HEK293 (cell line): ENCODE results near the gene SLC9A9.

ENCODE experiments used
- CTCF ChIA-PET: fragments of 350-600 bp; formaldehyde crosslinking; extraction: SDS; loops from one replicate; lab custom pipeline; 2021; ENCODE audit warnings: antibody characterized with exemption; lab: Yijun Ruan, JAX
- POLR2A ChIA-PET: fragments of 300-600 bp; formaldehyde crosslinking; extraction: SDS; loops from one replicate; lab custom pipeline; 2020; ENCODE audit warnings: antibody characterized with exemption, inconsistent platforms; lab: Yijun Ruan, JAX
- H3K27ac ChIP-seq: fragments of 200-500 bp; sonication (Bioruptor generic); 2 replicates; pipeline ENCODE4 v1.5.1; 2014; ENCODE audit warnings: low read depth, low read length, control low read depth, inconsistent platforms; ENCODE audit errors: extremely low read depth
- H3K36me3 ChIP-seq, 2 experiments: fragments of 200-500 bp in 1 of 2; sonication (Bioruptor generic) in 1 of 2; 1 replicate in 1 of 2; 2 replicates in 1 of 2; pipeline ENCODE4 v1.5.1; 2014 to 2017; ENCODE audit warnings: inconsistent platforms in 2 of 2, low read length in 2 of 2; ENCODE audit not compliant: control insufficient read depth in 2 of 2, insufficient read depth in 1 of 2
- H3K4me1 ChIP-seq: fragments of 200-500 bp; sonication (Bioruptor generic); 2 replicates; pipeline ENCODE4 v1.5.1; 2014; ENCODE audit warnings: mild to moderate bottlenecking, low read length, inconsistent platforms; ENCODE audit not compliant: control insufficient read depth, insufficient read depth
- H3K4me3 ChIP-seq: 2 replicates; pipeline ENCODE4 v1.5.1; 2011; ENCODE audit warnings: low read depth, mild to moderate bottlenecking, control low read depth, low read length, moderate library complexity
- H3K9me3 ChIP-seq: fragments of 200-500 bp; sonication (Bioruptor generic); 2 replicates; pipeline ENCODE4 v1.5.1; 2014; ENCODE audit warnings: low read depth, low read length, inconsistent platforms; ENCODE audit not compliant: control insufficient read depth, insufficient read depth
- GLI2 ChIP-seq: fragments of 450-650 bp; formaldehyde crosslinking; IDR thresholded peaks from 2 replicates; pipeline ENCODE4; 2017; ENCODE audit warnings: missing biosample characterization, missing genetic modification characterization, low read depth, borderline replicate concordance
- KLF8 ChIP-seq: fragments of 450-650 bp; formaldehyde crosslinking; IDR thresholded peaks from 2 replicates; pipeline ENCODE4 v1.5.1; 2016; ENCODE audit warnings: missing biosample characterization, missing genetic modification characterization
- PRDM1 ChIP-seq: fragments of 450-650 bp; formaldehyde crosslinking; IDR thresholded peaks from 2 replicates; pipeline ENCODE4; 2016; ENCODE audit warnings: missing biosample characterization, missing genetic modification characterization
- SP3 ChIP-seq: fragments of 450-650 bp; formaldehyde crosslinking; IDR thresholded peaks from 2 replicates; pipeline ENCODE4 v1.5.1; 2016; ENCODE audit warnings: missing biosample characterization, missing genetic modification characterization
- ZBTB8A ChIP-seq: fragments of 450-650 bp; formaldehyde crosslinking; IDR thresholded peaks from 2 replicates; pipeline ENCODE4 v1.5.1; 2016; ENCODE audit warnings: missing biosample characterization, missing genetic modification characterization
- ZNF274 ChIP-seq, 2 experiments: fragments of 200-500 bp in 1 of 2; fragments of 450-650 bp in 1 of 2; sonication (Bioruptor generic) in 1 of 2; formaldehyde crosslinking in 1 of 2; IDR thresholded peaks; 2 replicates each; pipeline versions ENCODE4 v1.5.1 to v1.6.1; 2014 to 2016; ENCODE audit warnings: borderline replicate concordance in 1 of 2, inconsistent platforms in 1 of 2, low read length in 1 of 2, missing biosample characterization in 1 of 2, missing genetic modification characterization in 1 of 2
- ZNF324 ChIP-seq: fragments of 450-650 bp; formaldehyde crosslinking; IDR thresholded peaks from 2 replicates; pipeline ENCODE4 v1.5.1; 2016; ENCODE audit warnings: missing biosample characterization, missing genetic modification characterization
- ZNF48 ChIP-seq: fragments of 450-650 bp; formaldehyde crosslinking; IDR thresholded peaks from 2 replicates; pipeline ENCODE4 v1.5.1; 2016; ENCODE audit warnings: missing biosample characterization, missing genetic modification characterization
- ZNF510 ChIP-seq: fragments of 450-650 bp; formaldehyde crosslinking; IDR thresholded peaks from 2 replicates; pipeline ENCODE4 v1.5.1; 2018; ENCODE audit warnings: mild to moderate bottlenecking, missing genetic modification characterization, missing biosample characterization; ENCODE audit not compliant: insufficient replicate concordance
- ZNF561 ChIP-seq: fragments of 450-650 bp; IDR thresholded peaks from 2 replicates; pipeline ENCODE4 v1.5.1; 2018; ENCODE audit warnings: missing biosample characterization, missing genetic modification characterization, borderline replicate concordance
- ZNF664 ChIP-seq: fragments of 450-650 bp; formaldehyde crosslinking; IDR thresholded peaks from 2 replicates; pipeline ENCODE4 v1.5.1; 2016; ENCODE audit warnings: missing biosample characterization, missing genetic modification characterization
- ZNF76 ChIP-seq: fragments of 450-650 bp; formaldehyde crosslinking; IDR thresholded peaks from 2 replicates; pipeline ENCODE4; 2016; ENCODE audit warnings: low read depth, missing biosample characterization, missing genetic modification characterization, borderline replicate concordance
- ZSCAN30 ChIP-seq: fragments of 450-650 bp; IDR thresholded peaks from 2 replicates; pipeline ENCODE4 v1.5.1; 2018; ENCODE audit warnings: missing biosample characterization, mild to moderate bottlenecking, missing genetic modification characterization, moderate library complexity
- TF ChIP-seq, protein P1 (sequence below): fragments of 450-650 bp; formaldehyde crosslinking; IDR thresholded peaks from 2 replicates; pipeline ENCODE4 v1.5.1; 2016; ENCODE audit warnings: missing biosample characterization, missing genetic modification characterization, low read depth
- TF ChIP-seq, protein P2 (sequence below): fragments of 450-650 bp; formaldehyde crosslinking; IDR thresholded peaks from 2 replicates; pipeline ENCODE4 v1.5.1; 2016; ENCODE audit warnings: missing biosample characterization, missing genetic modification characterization
- TF ChIP-seq, protein P3 (sequence below): fragments of 450-650 bp; formaldehyde crosslinking; IDR thresholded peaks from 2 replicates; pipeline ENCODE4 v1.5.1; 2016; ENCODE audit warnings: missing biosample characterization, missing genetic modification characterization

The SLC9A9 gene

GRCh38 chr3:143826296-143826695, 22.0 kb downstream of the SLC9A9 start:
- Histone ChIP-seq H3K4me3 (no peak overlapping the region), H3K36me3 (no peaks in the 10 kb centered on the region), H3K4me1 (no peaks in the 10 kb centered on the region), H3K27ac (no peak overlapping the region), H3K9me3 (no peaks in the 10 kb centered on the region)
- TF ChIP-seq, protein P1, sequence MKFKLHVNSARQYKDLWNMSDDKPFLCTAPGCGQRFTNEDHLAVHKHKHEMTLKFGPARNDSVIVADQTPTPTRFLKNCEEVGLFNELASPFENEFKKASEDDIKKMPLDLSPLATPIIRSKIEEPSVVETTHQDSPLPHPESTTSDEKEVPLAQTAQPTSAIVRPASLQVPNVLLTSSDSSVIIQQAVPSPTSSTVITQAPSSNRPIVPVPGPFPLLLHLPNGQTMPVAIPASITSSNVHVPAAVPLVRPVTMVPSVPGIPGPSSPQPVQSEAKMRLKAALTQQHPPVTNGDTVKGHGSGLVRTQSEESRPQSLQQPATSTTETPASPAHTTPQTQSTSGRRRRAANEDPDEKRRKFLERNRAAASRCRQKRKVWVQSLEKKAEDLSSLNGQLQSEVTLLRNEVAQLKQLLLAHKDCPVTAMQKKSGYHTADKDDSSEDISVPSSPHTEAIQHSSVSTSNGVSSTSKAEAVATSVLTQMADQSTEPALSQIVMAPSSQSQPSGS: no peak
- TF ChIP-seq ZNF48 (tag by site-specific recombination) (no peak), ZSCAN30 (tag by site-specific recombination) (no peak), GLI2 (tag by site-specific recombination) (no peak), ZNF324 (tag by site-specific recombination) (no peak), SP3 (no peak), ZNF664 (tag by site-specific recombination) (no peak), ZNF274 (IDR thresholded peaks at IDR 0.05; ENCODE audit: low read length) (no peak), ZNF274 (tag by site-specific recombination; IDR thresholded peaks at IDR 0.05; ENCODE audit: borderline replicate concordance) (no peak)
- TF ChIP-seq, protein P2, sequence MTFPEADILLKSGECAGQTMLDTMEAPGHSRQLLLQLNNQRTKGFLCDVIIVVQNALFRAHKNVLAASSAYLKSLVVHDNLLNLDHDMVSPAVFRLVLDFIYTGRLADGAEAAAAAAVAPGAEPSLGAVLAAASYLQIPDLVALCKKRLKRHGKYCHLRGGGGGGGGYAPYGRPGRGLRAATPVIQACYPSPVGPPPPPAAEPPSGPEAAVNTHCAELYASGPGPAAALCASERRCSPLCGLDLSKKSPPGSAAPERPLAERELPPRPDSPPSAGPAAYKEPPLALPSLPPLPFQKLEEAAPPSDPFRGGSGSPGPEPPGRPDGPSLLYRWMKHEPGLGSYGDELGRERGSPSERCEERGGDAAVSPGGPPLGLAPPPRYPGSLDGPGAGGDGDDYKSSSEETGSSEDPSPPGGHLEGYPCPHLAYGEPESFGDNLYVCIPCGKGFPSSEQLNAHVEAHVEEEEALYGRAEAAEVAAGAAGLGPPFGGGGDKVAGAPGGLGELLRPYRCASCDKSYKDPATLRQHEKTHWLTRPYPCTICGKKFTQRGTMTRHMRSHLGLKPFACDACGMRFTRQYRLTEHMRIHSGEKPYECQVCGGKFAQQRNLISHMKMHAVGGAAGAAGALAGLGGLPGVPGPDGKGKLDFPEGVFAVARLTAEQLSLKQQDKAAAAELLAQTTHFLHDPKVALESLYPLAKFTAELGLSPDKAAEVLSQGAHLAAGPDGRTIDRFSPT (tag by site-specific recombination): no peak
- TF ChIP-seq, protein P3, sequence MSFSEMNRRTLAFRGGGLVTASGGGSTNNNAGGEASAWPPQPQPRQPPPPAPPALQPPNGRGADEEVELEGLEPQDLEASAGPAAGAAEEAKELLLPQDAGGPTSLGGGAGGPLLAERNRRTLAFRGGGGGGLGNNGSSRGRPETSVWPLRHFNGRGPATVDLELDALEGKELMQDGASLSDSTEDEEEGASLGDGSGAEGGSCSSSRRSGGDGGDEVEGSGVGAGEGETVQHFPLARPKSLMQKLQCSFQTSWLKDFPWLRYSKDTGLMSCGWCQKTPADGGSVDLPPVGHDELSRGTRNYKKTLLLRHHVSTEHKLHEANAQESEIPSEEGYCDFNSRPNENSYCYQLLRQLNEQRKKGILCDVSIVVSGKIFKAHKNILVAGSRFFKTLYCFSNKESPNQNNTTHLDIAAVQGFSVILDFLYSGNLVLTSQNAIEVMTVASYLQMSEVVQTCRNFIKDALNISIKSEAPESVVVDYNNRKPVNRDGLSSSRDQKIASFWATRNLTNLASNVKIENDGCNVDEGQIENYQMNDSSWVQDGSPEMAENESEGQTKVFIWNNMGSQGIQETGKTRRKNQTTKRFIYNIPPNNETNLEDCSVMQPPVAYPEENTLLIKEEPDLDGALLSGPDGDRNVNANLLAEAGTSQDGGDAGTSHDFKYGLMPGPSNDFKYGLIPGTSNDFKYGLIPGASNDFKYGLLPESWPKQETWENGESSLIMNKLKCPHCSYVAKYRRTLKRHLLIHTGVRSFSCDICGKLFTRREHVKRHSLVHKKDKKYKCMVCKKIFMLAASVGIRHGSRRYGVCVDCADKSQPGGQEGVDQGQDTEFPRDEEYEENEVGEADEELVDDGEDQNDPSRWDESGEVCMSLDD (tag by site-specific recombination): no peak
- ChIA-PET CTCF (no interaction called here), POLR2A (no interaction called here)

GRCh38 chr3:143825513-143825912, 22.8 kb downstream of the SLC9A9 start:
- Histone ChIP-seq H3K27ac (no peak overlapping the region), H3K9me3 (no peaks in the 10 kb centered on the region), H3K36me3 (no peaks in the 10 kb centered on the region), H3K4me1 (no peaks in the 10 kb centered on the region), H3K4me3 (no peak overlapping the region)
- TF ChIP-seq ZNF561: no peak
- TF ChIP-seq ZNF510 (tag by site-specific recombination): no peak
- TF ChIP-seq ZNF76 (tag by site-specific recombination): no peak
- TF ChIP-seq PRDM1 (tag by site-specific recombination): no peak
- TF ChIP-seq KLF8 (tag by site-specific recombination): no peak
- no peak for TF ChIP-seq ZBTB8A (tag by site-specific recombination)
- POLR2A ChIA-PET: no interaction called here
- CTCF ChIA-PET: no interaction called here
